SK-N-SH treated with all-trans-retinoic acid at 6 μM for 48 hours (cell line): ENCODE measurements around the gene SLC12A4.

Experiments
- ARNTL ChIP-seq: fragments of 450-650 bp; formaldehyde crosslinking; IDR thresholded peaks from 2 replicates; pipeline ENCODE4 v1.5.0; 2020; ENCODE audit warnings: low read depth, mild to moderate bottlenecking, moderate library complexity, borderline replicate concordance
- ESRRG ChIP-seq: fragments of 250-450 bp; sonication (Bioruptor Pico); IDR thresholded peaks from 2 replicates; pipeline ENCODE4 v1.6.1; 2021; ENCODE audit warnings: mild to moderate bottlenecking
- GLIS3 ChIP-seq: fragments of 250-450 bp; sonication (Bioruptor Pico); IDR thresholded peaks from 2 replicates; pipeline ENCODE4 v1.5.0; 2020; ENCODE audit warnings: mild to moderate bottlenecking, moderate library complexity
- ISL1 ChIP-seq: fragments of 250-450 bp; sonication (Bioruptor Pico); IDR thresholded peaks from 2 replicates; pipeline ENCODE4 v2.1.2; 2022; ENCODE audit warnings: mild to moderate bottlenecking, moderate library complexity
- PPARA ChIP-seq: fragments of 250-450 bp; sonication (Bioruptor Pico); IDR thresholded peaks from 2 replicates; pipeline ENCODE4 v1.5.0; 2020; ENCODE audit warnings: mild to moderate bottlenecking, borderline replicate concordance
- RARB ChIP-seq: fragments of 250-450 bp; sonication (Bioruptor Pico); IDR thresholded peaks from 2 replicates; pipeline ENCODE4 v1.8.0; 2021; ENCODE audit warnings: mild to moderate bottlenecking, moderate library complexity
- TCF4 ChIP-seq: fragments of 250-450 bp; sonication (Bioruptor Pico); IDR thresholded peaks from 2 replicates; pipeline ENCODE4 v1.8.0; 2021; ENCODE audit warnings: mild to moderate bottlenecking, moderate library complexity, borderline replicate concordance
- TOX ChIP-seq: fragments of 250-450 bp; sonication (Bioruptor Pico); IDR thresholded peaks from 2 replicates; pipeline ENCODE4 v1.8.0; 2021; ENCODE audit warnings: mild to moderate bottlenecking, moderate library complexity, borderline replicate concordance
- ZFP30 ChIP-seq: fragments of 450-650 bp; formaldehyde crosslinking; IDR thresholded peaks from 2 replicates; pipeline ENCODE4 v1.5.0; 2022; ENCODE audit warnings: mild to moderate bottlenecking, moderate library complexity
- ZNF8 ChIP-seq: fragments of 450-650 bp; formaldehyde crosslinking; IDR thresholded peaks from 2 replicates; pipeline ENCODE4 v1.5.0; 2020; ENCODE audit warnings: mild to moderate bottlenecking, moderate library complexity
- TF ChIP-seq, protein P1 (sequence below): fragments of 250-450 bp; sonication (Bioruptor Pico); IDR thresholded peaks from 2 replicates; pipeline ENCODE4 v1.8.0; 2020; ENCODE audit warnings: mild to moderate bottlenecking, moderate library complexity, borderline replicate concordance
- TF ChIP-seq, protein P2 (sequence below): fragments of 250-450 bp; sonication (Bioruptor Pico); IDR thresholded peaks from 2 replicates; pipeline ENCODE4 v1.8.0; 2021; ENCODE audit warnings: low read depth, mild to moderate bottlenecking, moderate library complexity, borderline replicate concordance
- TF ChIP-seq, protein P3 (sequence below): fragments of 250-450 bp; sonication (Bioruptor Pico); IDR thresholded peaks from 2 replicates; pipeline ENCODE4 v1.5.0; 2020; ENCODE audit warnings: mild to moderate bottlenecking, moderate library complexity

GRCh38 chr16:67954421-67955196 lies 13.8 kb downstream of the SLC12A4 start:
- no peak for TF ChIP-seq ARNTL
- no peak for TF ChIP-seq TOX
- no peak for TF ChIP-seq RARB
- TF ChIP-seq, protein P1, sequence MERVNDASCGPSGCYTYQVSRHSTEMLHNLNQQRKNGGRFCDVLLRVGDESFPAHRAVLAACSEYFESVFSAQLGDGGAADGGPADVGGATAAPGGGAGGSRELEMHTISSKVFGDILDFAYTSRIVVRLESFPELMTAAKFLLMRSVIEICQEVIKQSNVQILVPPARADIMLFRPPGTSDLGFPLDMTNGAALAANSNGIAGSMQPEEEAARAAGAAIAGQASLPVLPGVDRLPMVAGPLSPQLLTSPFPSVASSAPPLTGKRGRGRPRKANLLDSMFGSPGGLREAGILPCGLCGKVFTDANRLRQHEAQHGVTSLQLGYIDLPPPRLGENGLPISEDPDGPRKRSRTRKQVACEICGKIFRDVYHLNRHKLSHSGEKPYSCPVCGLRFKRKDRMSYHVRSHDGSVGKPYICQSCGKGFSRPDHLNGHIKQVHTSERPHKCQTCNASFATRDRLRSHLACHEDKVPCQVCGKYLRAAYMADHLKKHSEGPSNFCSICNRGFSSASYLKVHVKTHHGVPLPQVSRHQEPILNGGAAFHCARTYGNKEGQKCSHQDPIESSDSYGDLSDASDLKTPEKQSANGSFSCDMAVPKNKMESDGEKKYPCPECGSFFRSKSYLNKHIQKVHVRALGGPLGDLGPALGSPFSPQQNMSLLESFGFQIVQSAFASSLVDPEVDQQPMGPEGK: no peak
- TF ChIP-seq GLIS3: no peak
- TF ChIP-seq, protein P2, sequence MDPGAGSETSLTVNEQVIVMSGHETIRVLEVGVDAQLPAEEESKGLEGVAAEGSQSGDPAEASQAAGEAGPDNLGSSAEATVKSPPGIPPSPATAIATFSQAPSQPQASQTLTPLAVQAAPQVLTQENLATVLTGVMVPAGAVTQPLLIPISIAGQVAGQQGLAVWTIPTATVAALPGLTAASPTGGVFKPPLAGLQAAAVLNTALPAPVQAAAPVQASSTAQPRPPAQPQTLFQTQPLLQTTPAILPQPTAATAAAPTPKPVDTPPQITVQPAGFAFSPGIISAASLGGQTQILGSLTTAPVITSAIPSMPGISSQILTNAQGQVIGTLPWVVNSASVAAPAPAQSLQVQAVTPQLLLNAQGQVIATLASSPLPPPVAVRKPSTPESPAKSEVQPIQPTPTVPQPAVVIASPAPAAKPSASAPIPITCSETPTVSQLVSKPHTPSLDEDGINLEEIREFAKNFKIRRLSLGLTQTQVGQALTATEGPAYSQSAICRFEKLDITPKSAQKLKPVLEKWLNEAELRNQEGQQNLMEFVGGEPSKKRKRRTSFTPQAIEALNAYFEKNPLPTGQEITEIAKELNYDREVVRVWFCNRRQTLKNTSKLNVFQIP (CRISPR knock-in tag): no peak
- TF ChIP-seq, protein P3, sequence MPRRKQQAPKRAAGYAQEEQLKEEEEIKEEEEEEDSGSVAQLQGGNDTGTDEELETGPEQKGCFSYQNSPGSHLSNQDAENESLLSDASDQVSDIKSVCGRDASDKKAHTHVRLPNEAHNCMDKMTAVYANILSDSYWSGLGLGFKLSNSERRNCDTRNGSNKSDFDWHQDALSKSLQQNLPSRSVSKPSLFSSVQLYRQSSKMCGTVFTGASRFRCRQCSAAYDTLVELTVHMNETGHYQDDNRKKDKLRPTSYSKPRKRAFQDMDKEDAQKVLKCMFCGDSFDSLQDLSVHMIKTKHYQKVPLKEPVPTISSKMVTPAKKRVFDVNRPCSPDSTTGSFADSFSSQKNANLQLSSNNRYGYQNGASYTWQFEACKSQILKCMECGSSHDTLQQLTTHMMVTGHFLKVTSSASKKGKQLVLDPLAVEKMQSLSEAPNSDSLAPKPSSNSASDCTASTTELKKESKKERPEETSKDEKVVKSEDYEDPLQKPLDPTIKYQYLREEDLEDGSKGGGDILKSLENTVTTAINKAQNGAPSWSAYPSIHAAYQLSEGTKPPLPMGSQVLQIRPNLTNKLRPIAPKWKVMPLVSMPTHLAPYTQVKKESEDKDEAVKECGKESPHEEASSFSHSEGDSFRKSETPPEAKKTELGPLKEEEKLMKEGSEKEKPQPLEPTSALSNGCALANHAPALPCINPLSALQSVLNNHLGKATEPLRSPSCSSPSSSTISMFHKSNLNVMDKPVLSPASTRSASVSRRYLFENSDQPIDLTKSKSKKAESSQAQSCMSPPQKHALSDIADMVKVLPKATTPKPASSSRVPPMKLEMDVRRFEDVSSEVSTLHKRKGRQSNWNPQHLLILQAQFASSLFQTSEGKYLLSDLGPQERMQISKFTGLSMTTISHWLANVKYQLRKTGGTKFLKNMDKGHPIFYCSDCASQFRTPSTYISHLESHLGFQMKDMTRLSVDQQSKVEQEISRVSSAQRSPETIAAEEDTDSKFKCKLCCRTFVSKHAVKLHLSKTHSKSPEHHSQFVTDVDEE: no peak
- no peak for TF ChIP-seq ZNF8 (CRISPR knock-in tag)
- no peak for TF ChIP-seq TCF4 (CRISPR knock-in tag)
- no peak for TF ChIP-seq ESRRG (CRISPR knock-in tag)
- TF ChIP-seq PPARA: no peak
- no peak for TF ChIP-seq ISL1 (CRISPR knock-in tag)
- no peak for TF ChIP-seq ZFP30 (CRISPR knock-in tag)
